GM18508 (cell line): ENCODE results near the gene CLTB.
A peak's percentile ranks its signal among the peaks of the same experiment; 100 is the strongest.

Experiments used
- ATAC-seq: cut with Tn5 transposase; IDR thresholded peaks from one replicate; pipeline ENCODE4 v1.9.1; 2021; ENCODE audit warnings: moderate number of reproducible peaks; ENCODE audit not compliant: insufficient read depth, unreplicated experiment

Gene CLTB

GRCh38 chr5:176384366-176384930 is 31.9 kb downstream of the CLTB start:
- no peak for ATAC-seq

- ATAC-seq, result no peak
These were observed 32.4 kb downstream of the CLTB start for GRCh38 chr5:176383961-176384360.

DNA sequence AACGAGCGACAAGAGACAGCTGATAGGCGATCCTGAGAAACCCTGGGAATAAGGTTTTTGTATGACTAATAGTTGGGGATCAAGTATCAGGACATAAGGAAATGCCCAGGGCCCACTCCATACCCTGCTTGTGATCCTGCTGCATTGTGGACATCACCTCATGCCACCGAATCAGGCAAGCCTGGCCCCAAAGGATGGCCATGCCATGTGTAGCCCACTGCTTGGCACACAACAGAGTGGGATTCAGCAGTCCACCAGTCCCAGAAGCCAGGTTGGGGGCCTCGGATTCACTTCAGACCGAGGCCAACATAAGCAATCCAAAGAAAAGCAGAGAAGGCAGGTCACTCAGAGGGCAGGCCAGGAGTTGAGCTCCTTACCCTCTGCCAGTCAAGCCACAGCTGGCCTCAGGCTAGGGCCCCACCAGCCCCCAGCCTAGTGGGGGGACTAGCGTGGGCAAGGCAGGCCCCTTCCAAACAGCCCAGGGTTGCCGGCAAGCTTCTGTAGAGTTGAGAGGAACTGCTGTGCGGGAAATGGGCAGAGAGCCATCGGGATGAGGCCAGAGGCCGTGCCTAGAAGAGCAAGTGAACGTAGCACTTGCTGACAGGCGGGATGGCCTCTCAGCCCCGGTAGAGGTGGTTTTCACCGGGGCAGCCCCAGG is 33.0 kb downstream of the CLTB start:
- ATAC-seq, result no peak

DNA sequence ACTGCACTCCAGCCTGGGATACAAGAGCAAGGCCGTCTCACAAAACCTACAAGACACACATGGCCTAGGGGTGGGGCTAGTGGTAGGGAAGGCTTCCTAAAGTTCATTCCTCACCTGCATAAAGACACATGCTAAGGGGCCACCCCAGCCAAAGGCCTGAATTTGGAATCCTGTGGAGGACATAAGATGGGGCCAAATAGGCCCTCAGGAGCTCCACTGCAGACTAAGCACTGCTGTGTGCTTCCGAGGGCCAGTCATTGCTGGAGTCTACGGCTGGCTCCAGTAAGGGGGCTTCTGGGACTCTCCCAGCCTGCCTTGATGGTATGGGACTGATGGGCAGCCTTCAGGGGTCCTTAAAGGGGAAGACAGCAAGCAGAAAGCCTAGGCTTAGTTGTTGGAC is 33.6 kb downstream of the CLTB start:
- ATAC-seq, result no peak

GRCh38 chr5:176381979-176382378 is 34.4 kb downstream of the CLTB start:
- ATAC-seq, result no peak

DNA sequence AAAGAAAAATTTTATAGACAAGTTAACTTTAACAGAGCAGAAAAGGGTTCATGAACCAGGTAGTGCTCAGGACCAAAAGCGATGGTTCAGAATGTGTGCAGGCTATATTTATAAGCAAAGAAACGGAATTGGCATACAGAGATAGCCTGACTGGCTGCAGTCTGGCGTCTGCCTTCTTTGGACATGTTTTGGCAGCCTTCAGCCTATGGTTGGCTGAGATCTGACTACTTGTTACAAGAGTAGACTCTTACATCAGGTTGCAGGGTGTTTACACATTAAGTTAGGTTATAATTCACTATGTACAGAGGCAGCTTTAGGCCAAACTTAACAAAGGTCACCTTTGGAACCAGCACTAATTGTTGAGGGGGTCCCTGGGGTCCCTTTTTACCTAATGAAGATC is 34.9 kb downstream of the CLTB start:
- no peak for ATAC-seq

DNA sequence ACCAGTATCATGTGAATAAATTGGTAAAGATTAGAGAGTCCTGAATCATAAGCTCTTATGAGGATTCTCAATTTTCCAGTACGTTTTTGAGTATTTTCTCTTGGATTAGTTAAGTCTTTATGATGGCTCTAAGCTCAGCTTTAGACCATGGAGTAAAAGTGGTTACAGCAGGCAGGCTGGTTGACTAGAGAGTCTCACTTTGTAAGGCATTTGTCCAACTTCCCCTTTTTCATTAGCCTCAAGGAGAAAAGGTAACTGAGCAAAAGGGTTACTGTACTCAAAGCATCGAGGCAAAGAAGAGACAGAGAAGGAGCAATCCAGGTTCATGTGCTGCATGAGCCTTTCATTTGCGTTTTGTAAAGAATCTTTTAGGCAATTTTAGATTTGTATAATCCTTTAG is 36.5 kb downstream of the CLTB start:
- ATAC-seq, result no peak

DNA sequence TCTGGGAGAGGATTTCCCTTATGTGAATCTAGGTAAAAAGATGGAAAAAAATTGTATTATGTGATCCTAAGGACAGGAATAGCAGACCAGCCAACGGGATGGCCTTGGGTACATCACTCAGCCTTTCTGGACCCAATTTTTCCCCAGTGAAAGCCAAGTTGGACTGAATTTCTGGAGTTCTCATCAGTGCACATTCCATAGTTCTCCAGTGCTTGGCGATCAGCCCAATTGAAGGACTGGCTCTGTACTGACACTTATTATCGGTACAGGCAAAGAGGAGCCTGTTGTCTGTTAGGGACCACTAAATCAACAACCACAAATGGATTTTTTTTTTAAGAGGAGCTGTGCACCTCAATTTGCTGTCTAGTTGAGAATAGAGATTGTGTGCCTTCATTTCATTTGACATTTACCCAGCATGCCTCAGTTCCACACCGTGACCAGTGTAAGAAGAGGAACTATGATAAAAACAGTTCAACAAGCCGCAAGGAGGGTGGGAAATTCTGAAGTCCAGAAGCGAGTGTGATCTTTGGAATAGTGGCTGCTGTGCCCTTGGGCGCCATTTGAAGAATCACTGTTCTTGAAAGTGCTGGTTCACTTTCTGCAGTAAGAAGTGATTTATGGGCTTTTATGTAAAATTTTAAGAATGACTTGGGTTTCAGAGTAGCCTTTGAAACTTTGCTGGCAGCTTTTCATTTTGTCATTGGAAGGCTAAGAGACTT is 43.1 kb downstream of the CLTB start:
- ATAC-seq, result no peak

- ATAC-seq, result no peak
These were observed 44.5 kb downstream of the CLTB start for GRCh38 chr5:176371621-176372539.

GRCh38 chr5:176369934-176370711 is 46.2 kb downstream of the CLTB start:
- ATAC-seq, result no peak

- no peak for ATAC-seq
These were observed 47.6 kb downstream of the CLTB start for GRCh38 chr5:176368726-176369125.

DNA sequence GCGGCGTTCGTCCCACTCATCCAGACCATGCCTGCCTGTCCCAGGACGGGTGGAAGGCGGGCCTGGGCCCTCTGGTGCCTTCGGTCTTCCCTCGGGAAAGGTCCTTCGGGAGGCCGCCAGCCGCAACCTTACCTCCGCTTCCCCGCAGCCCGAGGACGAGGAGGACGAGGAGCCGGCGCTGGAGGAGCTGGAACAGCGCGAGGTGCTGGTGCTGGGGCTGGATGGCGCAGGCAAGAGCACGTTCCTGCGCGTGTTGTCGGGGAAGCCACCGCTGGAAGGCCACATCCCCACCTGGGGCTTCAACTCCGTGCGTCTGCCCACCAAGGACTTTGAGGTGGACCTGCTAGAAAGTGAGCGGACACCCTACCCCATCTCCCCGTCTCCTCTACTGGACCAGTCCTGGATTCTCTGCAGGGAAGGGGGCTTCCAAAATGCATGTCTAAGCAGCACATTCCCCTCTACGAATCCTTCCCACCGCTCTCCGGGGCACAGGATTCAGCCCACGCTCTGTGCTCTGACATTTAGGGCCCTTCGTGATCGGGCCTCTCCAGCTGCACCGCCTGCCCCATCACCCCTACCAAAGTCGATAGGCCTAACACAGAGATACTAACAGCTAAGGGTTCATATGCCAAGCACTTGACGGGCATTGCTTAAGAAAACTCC is 50.0 kb downstream of the CLTB start:
- no peak for ATAC-seq

- ATAC-seq, result no peak
These were observed 50.7 kb downstream of the CLTB start, which contains the start of gene ARL10 for GRCh38 chr5:176365351-176366231. Gene ARL10 (plus strand): TSS chr5:176365487. CDS start chr5:176365564, 77 bp downstream.

- ATAC-seq, result no peak
These were observed 51.5 kb downstream of the CLTB start for GRCh38 chr5:176364765-176365350.

- no peak for ATAC-seq
These were observed 54.2 kb downstream of the CLTB start for GRCh38 chr5:176362233-176362490.

GRCh38 chr5:176361437-176362232 is 54.7 kb downstream of the CLTB start, which contains the start of gene KIAA1191:
Gene KIAA1191 (minus strand): TSS chr5:176361764. CDS start chr5:176359508, 2,256 bp downstream.
- peak; percentile 82 for ATAC-seq

DNA sequence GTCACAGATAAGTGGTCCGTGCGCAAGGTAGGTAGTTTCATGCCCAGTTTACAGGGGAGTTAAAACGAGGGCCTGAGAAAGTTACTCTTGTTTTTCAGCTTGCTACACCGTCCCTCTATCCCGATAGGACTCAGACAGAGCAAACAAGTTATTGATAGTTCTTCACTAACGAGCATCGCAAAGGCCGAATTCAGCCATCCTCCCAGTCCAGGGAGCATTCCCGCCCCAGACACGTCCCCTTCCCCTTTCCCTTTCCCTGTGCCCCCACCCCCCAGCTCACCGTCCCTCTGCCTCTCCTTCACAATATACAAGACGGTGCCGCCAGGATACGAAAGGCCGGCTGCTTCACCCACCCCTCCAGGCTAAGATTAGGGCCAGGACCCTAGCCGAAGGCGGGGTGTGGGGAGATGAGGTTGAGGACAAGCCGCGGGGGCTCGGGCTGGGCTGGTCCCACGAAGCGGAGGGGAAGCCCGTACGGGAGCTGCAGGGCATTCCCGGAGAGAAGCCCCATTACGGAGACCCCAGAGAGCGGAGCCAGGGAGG is 55.4 kb downstream of the CLTB start:
- peak; percentile 10 for ATAC-seq
